B cell (primary cell): ENCODE measurements around the gene RUFY3. TPM values are rescaled to one million over a fixed set of nuclear protein-coding genes. Genes with fewer than 3 reads are reported as not detected.

Experiments used
- ATAC-seq: fragments of 200-7000 bp; cut with Tn5 transposase; one replicate; pipeline ENCODE4 v1.10.0; 2021; ENCODE audit warnings: low read depth, mild to moderate bottlenecking, moderate number of reproducible peaks, moderate library complexity
- CTCF ChIA-PET: fragments of 350-600 bp; sonication (Branson Sonifier 250); formaldehyde crosslinking; loops from one replicate; lab custom pipeline; 2021; ENCODE audit warnings: antibody characterized with exemption, inconsistent platforms; lab: Charles Lee
- POLR2A ChIA-PET: fragments of 350-600 bp; sonication (Branson Sonifier 250); formaldehyde crosslinking; loops from one replicate; lab custom pipeline; 2021; ENCODE audit warnings: antibody characterized with exemption; lab: Charles Lee
- DNase-seq: peaks from one replicate; pipeline ENCODE4 v3.0.0; 2013
- H2AFZ ChIP-seq: 2 replicates; pipeline ENCODE4 v1.6.1; 2012; ENCODE audit warnings: mild to moderate bottlenecking, low read depth, low read length; ENCODE audit not compliant: insufficient read depth, poor library complexity, severe bottlenecking
- H3K27ac ChIP-seq, 2 donors: 1 replicate in 1 of 2; 2 replicates in 1 of 2; pipeline ENCODE4 v1.5.1; 2012 to 2013; ENCODE audit warnings: low read length in 2 of 2, mild to moderate bottlenecking in 2 of 2, moderate library complexity in 1 of 2
- H3K27me3 ChIP-seq, 4 experiments: fragments of 200-600 bp in 1 of 4; sonication (generic) in 1 of 4; replicated peaks in 1 of 4; 1 replicate in 2 of 4; 2 replicates in 2 of 4; pipeline versions ENCODE4 v1.6.1 to v1.7.0; 2013 to 2016; ENCODE audit warnings: low read length in 3 of 4, mild to moderate bottlenecking in 2 of 4, mixed read lengths in 1 of 4, moderate library complexity in 1 of 4; ENCODE audit not compliant: insufficient read depth in 4 of 4, control insufficient read depth in 3 of 4; ENCODE audit errors: control extremely low read depth in 1 of 4
- H3K36me3 ChIP-seq, 2 experiments: replicated peaks in 1 of 2; 1 replicate in 1 of 2; 2 replicates in 1 of 2; pipeline versions ENCODE4 v1.6.1 to v1.7.1; 2013; ENCODE audit warnings: low read length in 1 of 2; ENCODE audit not compliant: insufficient read depth in 2 of 2, control insufficient read depth in 1 of 2; ENCODE audit errors: control extremely low read depth in 1 of 2, extremely low read depth in 1 of 2
- H3K4me1 ChIP-seq, 2 donors: fragments of 200-600 bp in 1 of 2; sonication (generic) in 1 of 2; 1 replicate in 1 of 2; 2 replicates in 1 of 2; pipeline versions ENCODE4 v1.5.1 to v1.6.1; 2013 to 2017; ENCODE audit warnings: low read length in 2 of 2; ENCODE audit not compliant: control insufficient read depth in 2 of 2, insufficient read depth in 2 of 2
- H3K4me2 ChIP-seq: replicated peaks from 2 replicates; pipeline ENCODE3; 2012; ENCODE audit warnings: mild to moderate bottlenecking, low read depth, low read length; ENCODE audit not compliant: poor library complexity, severe bottlenecking
- H3K4me3 ChIP-seq, 5 experiments: fragments of 200-600 bp in 1 of 5; sonication (generic) in 1 of 5; 1 replicate in 3 of 5; 2 replicates in 2 of 5; pipeline versions ENCODE4 v1.5.1 to v1.7.0; 2011 to 2016; ENCODE audit warnings: low read length in 4 of 5, mild to moderate bottlenecking in 4 of 5, low read depth in 2 of 5, control low read depth in 1 of 5, moderate library complexity in 1 of 5; ENCODE audit not compliant: insufficient read depth in 1 of 5; ENCODE audit errors: control extremely low read depth in 1 of 5, extremely low read depth in 1 of 5
- H3K79me2 ChIP-seq: fragments of 200-600 bp; sonication (generic); one replicate; pipeline ENCODE4 v1.6.0; 2016; ENCODE audit warnings: low read length; ENCODE audit not compliant: control insufficient read depth, insufficient read depth
- H3K9ac ChIP-seq: fragments of 200-600 bp; sonication (generic); 2 replicates; pipeline ENCODE4 v1.6.1; 2017; ENCODE audit warnings: mild to moderate bottlenecking, low read length, moderate library complexity
- H3K9me3 ChIP-seq, 3 donors: one replicate each; pipeline versions ENCODE4 v1.6.1 to v1.7.1; 2013; ENCODE audit warnings: low read length in 2 of 3; ENCODE audit not compliant: control insufficient read depth in 2 of 3, insufficient read depth in 1 of 3; ENCODE audit errors: control extremely low read depth in 1 of 3
- H4K20me1 ChIP-seq: 2 replicates; pipeline ENCODE4 v1.6.0; 2012; ENCODE audit warnings: mild to moderate bottlenecking, low read length; ENCODE audit not compliant: insufficient read depth, control insufficient read depth, poor library complexity, severe bottlenecking
- H3K27ac Mint-ChIP-seq: one replicate; pipeline ENCODE4 v1.8.0; 2021; ENCODE audit warnings: mixed read lengths
- H3K27me3 Mint-ChIP-seq: one replicate; pipeline ENCODE4 v1.8.0; 2021; ENCODE audit warnings: mixed read lengths
- H3K4me1 Mint-ChIP-seq: one replicate; pipeline ENCODE4 v1.8.0; 2021; ENCODE audit warnings: mixed read lengths
- H3K4me3 Mint-ChIP-seq: one replicate; pipeline ENCODE4 v1.8.0; 2021; ENCODE audit warnings: mixed read lengths
- H3K9me3 Mint-ChIP-seq: one replicate; pipeline ENCODE4 v1.8.0; 2022; ENCODE audit warnings: mixed read lengths; ENCODE audit not compliant: insufficient read depth
- EZH2 ChIP-seq: IDR thresholded peaks from 2 replicates; pipeline ENCODE4 v1.6.1; 2012; ENCODE audit warnings: borderline replicate concordance, low read depth, mild to moderate bottlenecking, moderate library complexity, low read length; ENCODE audit not compliant: insufficient read depth, poor library complexity, severe bottlenecking
- WGBS: methylation state at CpG from one replicate; pipeline ENCODE4 v1.1.5; 2013; ENCODE audit warnings: missing lambda C conversion rate; ENCODE audit not compliant: insufficient coverage; 5-methylcytosine and 5-hydroxymethylcytosine counted together
- intact Hi-C: fragments of 100-400 bp; cut with micrococcal nuclease; formaldehyde crosslinking; loops from one replicate; pipeline ENCODE4 v1.10.0; 2022
- polyA plus RNA-seq: library from polyadenylated mRNA; depleted of rRNA; stranded (reverse); fragments of >200 nt; gene quantifications from 2 replicates; pipeline ENCODE4 v1.2.3, GENCODE V29; 2012
- total RNA-seq, 2 donors: library from RNA; stranded (reverse); fragments of 120-200 nt in 1 of 2; gene quantifications; 1 replicate in 1 of 2; 2 replicates in 1 of 2; pipeline versions ENCODE4 v1.2.3 to v1.2.4, GENCODE V29; 2013 to 2022
- TF ChIP-seq, protein P1 (sequence below): fragments of 200-600 bp; IDR thresholded peaks from one replicate; pipeline ENCODE4 v1.8.0; 2022; ENCODE audit warnings: antibody characterized with exemption, mild to moderate bottlenecking

The RUFY3 gene
- total and polyA plus RNA-seq, 2 donors (not counting 1 experiment from before 2014, with no cell fraction given) = 26.1 to 74.1 TPM

DNA sequence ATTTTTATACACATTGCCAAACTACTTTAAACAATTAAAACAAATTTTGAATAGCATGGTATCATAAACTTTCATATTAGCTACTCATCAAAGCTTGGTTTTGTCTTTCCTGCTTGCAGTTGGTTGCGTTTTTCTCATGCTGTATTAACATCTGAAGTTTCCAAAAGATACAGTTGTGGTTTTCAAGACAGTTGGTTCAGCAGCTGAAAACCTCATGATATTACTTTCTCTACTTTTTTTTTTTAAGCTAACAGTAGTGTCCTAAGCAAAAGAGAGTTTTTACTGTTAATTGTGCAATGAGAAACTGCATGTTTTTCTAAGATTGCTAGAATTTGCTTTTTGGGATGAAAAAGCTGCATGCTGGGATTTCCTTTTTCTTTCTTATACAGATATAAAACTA is 15.2 kb downstream of the RUFY3 start:
- H3K27me3 Mint-ChIP-seq = no peaks in the 10 kb centered on the region
- H3K27ac ChIP-seq = peak overlapping the region in 1 of 2 donors; percentile 41
- H3K79me2 ChIP-seq = peaks cover 67% of the 10 kb centered on the region
- WGBS = no CpG with 5 or more reads among the region's 1 CpG
- no peak overlapping the region for H3K9ac ChIP-seq
- intact Hi-C loops = loop anchor here (10.0 kb wide), 3 partner anchors 98 to 258 kb away; partner anchors contain the start of genes DCK, GRSF1 and MOB1B
- no peaks in the 10 kb centered on the region for H4K20me1 ChIP-seq
- no peaks in the 10 kb centered on the region for H3K36me3 ChIP-seq
- H3K27me3 ChIP-seq = no peaks in the 10 kb centered on the region
- peak overlapping the region; percentile 40 for H3K4me2 ChIP-seq
- H3K4me1 ChIP-seq = peaks cover 41 to 45% of the 10 kb centered on the region in 2 donors
- H2AFZ ChIP-seq = no peak overlapping the region
- no peaks in the 10 kb centered on the region for H3K9me3 Mint-ChIP-seq
- no peak for TF ChIP-seq EZH2
- TF ChIP-seq, protein P1, sequence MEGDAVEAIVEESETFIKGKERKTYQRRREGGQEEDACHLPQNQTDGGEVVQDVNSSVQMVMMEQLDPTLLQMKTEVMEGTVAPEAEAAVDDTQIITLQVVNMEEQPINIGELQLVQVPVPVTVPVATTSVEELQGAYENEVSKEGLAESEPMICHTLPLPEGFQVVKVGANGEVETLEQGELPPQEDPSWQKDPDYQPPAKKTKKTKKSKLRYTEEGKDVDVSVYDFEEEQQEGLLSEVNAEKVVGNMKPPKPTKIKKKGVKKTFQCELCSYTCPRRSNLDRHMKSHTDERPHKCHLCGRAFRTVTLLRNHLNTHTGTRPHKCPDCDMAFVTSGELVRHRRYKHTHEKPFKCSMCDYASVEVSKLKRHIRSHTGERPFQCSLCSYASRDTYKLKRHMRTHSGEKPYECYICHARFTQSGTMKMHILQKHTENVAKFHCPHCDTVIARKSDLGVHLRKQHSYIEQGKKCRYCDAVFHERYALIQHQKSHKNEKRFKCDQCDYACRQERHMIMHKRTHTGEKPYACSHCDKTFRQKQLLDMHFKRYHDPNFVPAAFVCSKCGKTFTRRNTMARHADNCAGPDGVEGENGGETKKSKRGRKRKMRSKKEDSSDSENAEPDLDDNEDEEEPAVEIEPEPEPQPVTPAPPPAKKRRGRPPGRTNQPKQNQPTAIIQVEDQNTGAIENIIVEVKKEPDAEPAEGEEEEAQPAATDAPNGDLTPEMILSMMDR = no peak
- H3K4me1 Mint-ChIP-seq = peaks cover 36% of the 10 kb centered on the region
- POLR2A ChIA-PET = interaction anchor here (0.6 kb wide), 1 partner anchor 235 kb away, joined by 3 read pairs; no protein-coding TSS in a partner anchor
- no peak overlapping the region for H3K27ac Mint-ChIP-seq
- no peak for DNase-seq
- no peak overlapping the region for H3K4me3 Mint-ChIP-seq
- CTCF ChIA-PET = interaction anchor here (0.7 to 4.5 kb wide), 12 partner anchors 13 to 212 kb away, joined by 3 to 47 read pairs (median 7); partner anchors contain the start of genes GRSF1 and RUFY3
- H3K4me3 ChIP-seq = no peak overlapping the region
- no peak for ATAC-seq
- H3K9me3 ChIP-seq = no peaks in the 10 kb centered on the region

DNA sequence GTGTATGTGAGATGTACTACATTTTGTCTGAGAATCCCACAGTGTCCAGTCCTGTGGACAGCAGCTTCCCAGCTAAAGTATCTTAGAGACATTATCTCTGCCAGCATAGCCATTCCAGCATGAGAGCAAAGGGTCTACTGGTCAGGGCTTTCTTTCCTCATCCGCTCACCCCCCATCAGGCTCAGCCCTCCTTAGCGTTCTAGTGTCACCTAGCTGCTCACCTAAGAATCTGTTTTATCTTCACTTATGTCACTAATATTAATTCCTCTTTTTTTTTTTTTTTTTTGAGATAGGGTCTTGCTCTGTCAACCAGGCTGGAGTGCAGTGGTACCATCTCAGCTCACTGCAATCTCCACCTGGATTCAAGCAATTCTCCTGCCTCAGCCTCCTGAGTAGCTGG is 15.6 kb downstream of the RUFY3 start:
- DNase-seq (peak; percentile 14), ATAC-seq (no peak)
- POLR2A ChIA-PET = interaction anchor here (0.6 to 0.7 kb wide), 2 partner anchors 23 to 32 kb away, joined by 3 to 5 read pairs; no protein-coding TSS in a partner anchor
- H3K36me3 ChIP-seq = no peaks in the 10 kb centered on the region
- H3K27me3 ChIP-seq = no peaks in the 10 kb centered on the region
- no peak overlapping the region for H3K4me3 Mint-ChIP-seq
- H3K4me1 ChIP-seq = peaks cover 41 to 45% of the 10 kb centered on the region in 2 donors
- H4K20me1 ChIP-seq = no peaks in the 10 kb centered on the region
- TF ChIP-seq, protein P1 = no peak
- no peak for TF ChIP-seq EZH2
- H3K27me3 Mint-ChIP-seq = no peaks in the 10 kb centered on the region
- H3K9ac ChIP-seq = no peak overlapping the region
- intact Hi-C loops = loop anchor here (10.0 kb wide), 3 partner anchors 97 to 257 kb away; partner anchors contain the start of genes DCK, GRSF1 and MOB1B
- H3K9me3 Mint-ChIP-seq = no peaks in the 10 kb centered on the region
- peak overlapping the region; percentile 40 for H3K4me2 ChIP-seq
- H3K9me3 ChIP-seq = no peaks in the 10 kb centered on the region
- peak overlapping the region in 1 of 2 donors; percentile 41 for H3K27ac ChIP-seq
- no peak overlapping the region for H2AFZ ChIP-seq
- 71% methylated on average over 1 of the region's 2 CpGs for WGBS
- peaks cover 35% of the 10 kb centered on the region for H3K4me1 Mint-ChIP-seq
- H3K79me2 ChIP-seq = peaks cover 67% of the 10 kb centered on the region
- CTCF ChIA-PET = interaction anchor here (0.7 to 4.5 kb wide), 13 partner anchors 12 to 212 kb away, joined by 3 to 47 read pairs (median 6); partner anchors contain the start of genes GRSF1 and RUFY3
- no peak overlapping the region for H3K27ac Mint-ChIP-seq
- H3K4me3 ChIP-seq = no peak overlapping the region
